HepG2 (cell line): Measurements from ENCODE around the gene PA2G4. TPM values are rescaled to one million over a fixed set of nuclear protein-coding genes. Genes with fewer than 3 reads are reported as not detected.
A peak's percentile ranks its signal among the peaks of the same experiment; 100 is the strongest.

Experiments
- ARID3A ChIP-seq: IDR thresholded peaks from 2 replicates; pipeline ENCODE4 v1.6.1; 2012; ENCODE audit warnings: low read depth, low read length, improper control_type of control experiment
- BORCS8-MEF2B ChIP-seq: sonication (generic); formaldehyde crosslinking; IDR thresholded peaks from 2 replicates; pipeline ENCODE4 v1.8.0; 2022; ENCODE audit warnings: mild to moderate bottlenecking, missing genetic modification reagents
- GPN1 ChIP-seq: sonication (generic); formaldehyde crosslinking; IDR thresholded peaks from 2 replicates; pipeline ENCODE4 v1.5.1; 2020; ENCODE audit warnings: missing genetic modification reagents, borderline replicate concordance
- GTF3A ChIP-seq: sonication (generic); formaldehyde crosslinking; conservative IDR thresholded peaks from 2 replicates; pipeline ENCODE4 v1.4.0; 2020; ENCODE audit warnings: mild to moderate bottlenecking, missing genetic modification reagents
- HNF1A ChIP-seq, 2 experiments: sonication (generic) in 1 of 2; formaldehyde crosslinking in 1 of 2; IDR thresholded peaks; 2 replicates each; pipeline versions ENCODE4 v1.4.0 to v1.6.1; 2016 to 2020; ENCODE audit warnings: borderline replicate concordance in 1 of 2, low read depth in 1 of 2, mild to moderate bottlenecking in 1 of 2, missing genetic modification reagents in 1 of 2
- NFE2L2 ChIP-seq: fragments of 150-350 bp; IDR thresholded peaks from 2 replicates; pipeline ENCODE4 v1.6.1; 2014; ENCODE audit warnings: low read length
- RNF2 ChIP-seq: fragments of 450-650 bp; conservative IDR thresholded peaks from 2 replicates; pipeline ENCODE4 v1.6.1; 2016; ENCODE audit warnings: low read depth
- THYN1 ChIP-seq: sonication (generic); formaldehyde crosslinking; IDR thresholded peaks from 2 replicates; pipeline ENCODE4 v1.8.1; 2023; ENCODE audit warnings: low read depth, mild to moderate bottlenecking, moderate library complexity, missing genetic modification reagents, borderline replicate concordance
- WIZ ChIP-seq: sonication (generic); formaldehyde crosslinking; IDR thresholded peaks from 2 replicates; pipeline ENCODE4 v1.5.1; 2020; ENCODE audit warnings: mild to moderate bottlenecking, missing genetic modification reagents
- ZBTB25 ChIP-seq: IDR thresholded peaks from 2 replicates; pipeline ENCODE4 v1.6.1; 2018; ENCODE audit warnings: missing genetic modification reagents
- ZNF253 ChIP-seq: sonication (generic); formaldehyde crosslinking; IDR thresholded peaks from 2 replicates; pipeline ENCODE4 v1.8.0; 2022; ENCODE audit warnings: mild to moderate bottlenecking, missing genetic modification reagents, borderline replicate concordance
- ZNF256 ChIP-seq: sonication (generic); formaldehyde crosslinking; conservative IDR thresholded peaks from 2 replicates; pipeline ENCODE4 v1.4.0; 2020; ENCODE audit warnings: missing genetic modification reagents
- ZNF292 ChIP-seq: sonication (generic); formaldehyde crosslinking; IDR thresholded peaks from 2 replicates; pipeline ENCODE4 v1.8.1; 2022; ENCODE audit warnings: mild to moderate bottlenecking, low read depth, missing genetic modification reagents, borderline replicate concordance
- ZNF589 ChIP-seq: sonication (generic); formaldehyde crosslinking; conservative IDR thresholded peaks from 2 replicates; pipeline ENCODE4 v1.8.0; 2022; ENCODE audit warnings: mild to moderate bottlenecking, moderate library complexity, missing genetic modification reagents
- ZNF691 ChIP-seq: sonication (generic); formaldehyde crosslinking; IDR thresholded peaks from 2 replicates; pipeline ENCODE4 v1.4.0; 2020; ENCODE audit warnings: missing genetic modification reagents, low read depth, mild to moderate bottlenecking, borderline replicate concordance
- ZNF777 ChIP-seq: sonication (generic); formaldehyde crosslinking; IDR thresholded peaks from 2 replicates; pipeline ENCODE4 v1.4.0; 2020; ENCODE audit warnings: missing genetic modification reagents
- ZXDC ChIP-seq: sonication (generic); formaldehyde crosslinking; IDR thresholded peaks from 2 replicates; pipeline ENCODE4 v1.5.0; 2020; ENCODE audit warnings: mild to moderate bottlenecking, missing genetic modification reagents
- polyA plus RNA-seq, 8 experiments: library from polyadenylated mRNA; depleted of rRNA in 3 of 8; stranded (reverse) in 7 of 8; unstranded in 1 of 8; fragments of >200 nt; fragmentation: Illumina TruSeq in 4 of 8; extraction: Trizol in 4 of 8; gene quantifications; 2 replicates each; pipeline versions ENCODE4 v1.2.1 to v1.2.3, GENCODE V29; 2011 to 2016; ENCODE audit warnings: low read depth in 4 of 8, missing spikeins in 1 of 8, mixed read lengths in 1 of 8; ENCODE audit not compliant: insufficient read depth in 1 of 8
- total RNA-seq, 5 experiments: library from RNA; depleted of rRNA; stranded (reverse); fragments of >200 nt; fragmentation: Illumina TruSeq; extraction: Trizol; gene quantifications; 2 replicates each; pipeline ENCODE4 v1.2.3, GENCODE V29; 2016; ENCODE audit warnings: low read depth in 1 of 5

Gene PA2G4
- total and polyA plus RNA-seq, 2 of the 13 experiments (the other 11 are each of a cell fraction or from before 2014, with no cell fraction given) = 147 to 240 TPM

GRCh38 chr12:56152132-56152755 lies 47.9 kb downstream of the PA2G4 start, which contains the start of gene MYL6B (continued):
- TF ChIP-seq ZNF691 (CRISPR knock-in tag) (no peak), ZNF256 (CRISPR knock-in tag) (no peak), ZNF292 (CRISPR knock-in tag) (no peak), THYN1 (CRISPR knock-in tag) (no peak), NFE2L2 (no peak), HNF1A (IDR thresholded peaks at IDR 0.05; ENCODE audit: low read depth) (no peak), HNF1A (CRISPR knock-in tag; IDR thresholded peaks at IDR 0.05; ENCODE audit: borderline replicate concordance) (no peak), GTF3A (CRISPR knock-in tag) (no peak), ARID3A (no peak), ZNF589 (0 out of 2 replicates have a peak, but pooled peaks have one; percentile 48), ZNF253 (CRISPR knock-in tag) (no peak), WIZ (CRISPR knock-in tag) (no peak), RNF2 (no peak), ZXDC (CRISPR knock-in tag) (0 out of 2 replicates have a peak, but pooled peaks have one; percentile 44), GPN1 (no peak), ZNF777 (CRISPR knock-in tag) (no peak), ZBTB25 (CRISPR knock-in tag) (no peak), BORCS8-MEF2B (0 out of 2 replicates have a peak, but pooled peaks have one; percentile 54)
